Measurements from ENCODE around the gene RGS3. TPM values are rescaled to one million over a fixed set of nuclear protein-coding genes. Genes with fewer than 3 reads are reported as not detected.
A peak's percentile ranks its signal among the peaks of the same experiment; 100 is the strongest.

RGS3 gene
- total RNA-seq, 8 experiments from 2014 or later: 5.7 to 82.3 (median 50.6) TPM

GRCh38 chr9:113507256-113507655 lies 43.7 kb downstream of the RGS3 start:
- Histone ChIP-seq H3K4me1 (replicated peaks in 1 of 2) (peaks cover 18 to 25% of the 10 kb centered on the region in 2 donors), H3K4me3 (no peak overlapping the region), H3K27ac (no peak overlapping the region)
- no peak for ATAC-seq (replicated peaks in 6 of 8)
- WGBS, 10 experiments: 90 to 100% methylated on average over 2 of the region's 19 CpGs; no CpG with 5 or more reads in 8 of the 10 experiments
- in situ Hi-C loops (cut with MboI; ENCODE audit: low pct_unique_long_range_greater_than_20kb in 2 of 9, low sequenced_read_pairs in 9 of 9, unreplicated experiment in 9 of 9): no loop called here

- 8 to 100% (median 82%) methylated on average over 1 to 4 of the region's 10 CpGs; no CpG with 5 or more reads in 1 of the 10 experiments for WGBS, 10 experiments
- ATAC-seq (replicated peaks in 6 of 8): peak in 3 of 8 experiments; percentile 82 to 83 (median 83)
- H3K4me3 ChIP-seq: no peak overlapping the region
- H3K4me1 ChIP-seq (replicated peaks in 1 of 2): peaks cover 14 to 24% of the 10 kb centered on the region in 2 donors
- in situ Hi-C loops (cut with MboI; ENCODE audit: low pct_unique_long_range_greater_than_20kb in 2 of 9, low sequenced_read_pairs in 9 of 9, unreplicated experiment in 9 of 9): no loop called here
- H3K27ac ChIP-seq: no peak overlapping the region
Observed at GRCh38 chr9:113508111-113508749, 44.7 kb downstream of the RGS3 start.

DNA sequence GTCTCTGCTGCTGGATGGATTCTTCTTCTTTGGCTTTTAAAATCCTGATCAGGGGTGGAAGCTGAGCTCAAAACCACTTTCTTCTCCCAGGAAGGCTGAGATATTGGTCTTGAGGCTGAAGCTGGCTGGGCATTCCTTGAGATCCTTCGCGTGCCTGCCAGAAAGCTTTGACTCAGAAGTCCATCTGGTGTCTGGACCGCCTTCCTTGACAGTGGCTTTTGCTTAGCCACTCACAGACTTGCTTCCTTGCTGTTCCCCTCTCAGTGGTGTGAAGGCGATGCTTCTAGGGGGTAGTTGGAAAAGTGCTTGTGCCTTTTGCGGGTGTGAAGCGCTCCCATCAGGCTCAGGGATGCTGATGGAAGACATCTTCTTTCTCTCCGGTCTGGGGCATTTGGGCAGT lies 45.9 kb downstream of the RGS3 start:
- Histone ChIP-seq H3K4me3 (no peak overlapping the region), H3K27ac (no peak overlapping the region), H3K4me1 (replicated peaks in 1 of 2) (peaks cover 14 to 18% of the 10 kb centered on the region in 2 donors)
- in situ Hi-C loops (cut with MboI; ENCODE audit: low pct_unique_long_range_greater_than_20kb in 2 of 9, low sequenced_read_pairs in 9 of 9, unreplicated experiment in 9 of 9): no loop called here
- peak in 2 of 8 experiments; percentile 6 to 13 for ATAC-seq (replicated peaks in 6 of 8)
- 19 to 97% (median 92%) methylated on average over 2 to 6 of the region's 7 CpGs; no CpG with 5 or more reads in 4 of the 10 experiments for WGBS, 10 experiments

DNA sequence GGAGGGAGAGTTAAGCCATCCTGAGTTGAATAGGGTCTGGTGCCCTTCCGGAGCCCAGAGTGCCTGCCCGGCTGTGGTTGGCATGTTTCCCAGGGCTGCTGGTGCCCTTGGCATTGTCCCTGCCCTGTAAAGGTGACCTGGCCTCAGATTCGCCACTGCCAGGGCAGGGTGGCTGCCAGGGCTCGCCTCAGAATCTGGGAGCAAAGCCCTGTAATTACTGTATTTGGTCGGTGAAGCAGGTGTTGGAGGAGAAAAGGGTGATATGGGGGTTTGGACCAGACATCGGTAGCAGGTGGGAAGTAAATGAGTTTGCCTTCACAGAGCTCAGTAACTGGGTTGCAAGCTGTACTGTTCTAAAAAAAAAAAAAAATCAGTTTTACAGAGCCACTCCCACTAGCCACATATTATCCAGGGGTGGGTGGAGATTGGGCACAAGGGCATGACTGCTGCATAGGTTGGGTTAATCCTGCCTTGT lies 47.6 kb downstream of the RGS3 start:
- H3K27ac ChIP-seq: no peak overlapping the region
- ATAC-seq (replicated peaks in 6 of 8): no peak
- no peak overlapping the region for H3K4me3 ChIP-seq
- 50 to 100% (median 90%) methylated on average over 1 to 4 of the region's 6 CpGs; no CpG with 5 or more reads in 5 of the 10 experiments for WGBS, 10 experiments
- H3K4me1 ChIP-seq (replicated peaks in 1 of 2): peaks cover 12 to 15% of the 10 kb centered on the region in 2 donors
- in situ Hi-C loops (cut with MboI; ENCODE audit: low pct_unique_long_range_greater_than_20kb in 2 of 9, low sequenced_read_pairs in 9 of 9, unreplicated experiment in 9 of 9): no loop called here

DNA sequence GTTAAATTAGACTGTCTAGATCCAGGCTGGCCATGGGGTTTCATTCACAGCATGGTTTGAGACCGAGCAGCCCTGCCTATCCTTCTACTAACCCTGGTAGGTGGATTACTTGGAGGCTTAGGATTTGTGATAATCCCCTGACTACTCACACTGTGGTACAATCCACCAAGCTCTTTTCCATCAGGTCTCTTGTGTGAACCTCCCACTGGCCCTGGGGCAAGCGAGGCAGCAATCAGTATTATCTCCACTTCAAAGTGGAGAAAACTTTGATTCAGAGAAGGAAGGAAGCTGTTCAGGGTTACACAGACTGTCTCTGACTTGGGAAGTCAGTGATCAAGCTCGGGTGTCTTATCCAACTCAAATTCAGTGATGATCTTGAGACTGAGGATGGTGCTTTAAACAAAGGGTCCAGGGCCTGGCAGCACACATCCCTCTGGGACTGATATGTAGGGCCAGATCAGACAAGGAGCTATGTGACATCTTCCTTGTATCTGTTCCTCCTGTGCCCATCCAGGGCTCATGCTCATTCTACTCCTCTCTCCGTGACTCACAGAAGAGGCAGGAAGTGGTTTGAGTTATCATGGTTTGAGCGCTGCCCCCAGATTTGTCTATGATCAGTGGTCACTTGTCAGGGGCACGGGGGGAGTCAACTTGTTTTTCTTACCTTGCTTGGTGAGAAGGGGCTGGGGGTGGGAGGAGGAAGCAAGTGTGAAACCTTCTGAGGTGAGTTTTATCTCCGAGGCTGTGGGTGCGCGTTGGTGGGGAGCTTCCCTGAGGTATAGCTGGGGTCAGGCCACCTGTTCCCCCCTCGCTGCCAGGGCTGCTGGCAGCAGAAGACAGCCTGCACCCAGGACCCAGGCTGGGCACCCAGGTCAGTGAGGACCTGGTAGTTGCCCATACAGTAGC lies 48.6 kb downstream of the RGS3 start:
- Histone ChIP-seq H3K27ac (no peak overlapping the region), H3K4me3 (no peak overlapping the region), H3K4me1 (replicated peaks in 1 of 2) (peaks cover 2 to 11% of the 10 kb centered on the region in 2 donors)
- ATAC-seq (replicated peaks in 6 of 8): no peak
- WGBS, 10 experiments: 40 to 100% (median 83%) methylated on average over 1 to 6 of the region's 10 CpGs; no CpG with 5 or more reads in 3 of the 10 experiments
- in situ Hi-C loops (cut with MboI; ENCODE audit: low pct_unique_long_range_greater_than_20kb in 2 of 9, low sequenced_read_pairs in 9 of 9, unreplicated experiment in 9 of 9): no loop called here

- 73 to 100% (median 83%) methylated on average over 1 to 5 of the region's 8 CpGs; no CpG with 5 or more reads in 6 of the 10 experiments for WGBS, 10 experiments
- no peak overlapping the region for H3K4me3 ChIP-seq
- H3K4me1 ChIP-seq (replicated peaks in 1 of 2): peaks cover 2 to 11% of the 10 kb centered on the region in 2 donors
- ATAC-seq (replicated peaks in 6 of 8): no peak
- in situ Hi-C loops (cut with MboI; ENCODE audit: low pct_unique_long_range_greater_than_20kb in 2 of 9, low sequenced_read_pairs in 9 of 9, unreplicated experiment in 9 of 9): no loop called here
- no peak overlapping the region for H3K27ac ChIP-seq
Observed at GRCh38 chr9:113513111-113513510, 49.6 kb downstream of the RGS3 start.

GRCh38 chr9:113513536-113513935 lies 50.0 kb downstream of the RGS3 start:
- 89 to 100% (median 100%) methylated on average over 1 to 2 of the region's 2 CpGs; no CpG with 5 or more reads in 6 of the 10 experiments for WGBS, 10 experiments
- Histone ChIP-seq H3K27ac (no peak overlapping the region), H3K4me3 (no peak overlapping the region), H3K4me1 (replicated peaks in 1 of 2) (peaks cover 2 to 11% of the 10 kb centered on the region in 2 donors)
- no peak for ATAC-seq (replicated peaks in 6 of 8)
- in situ Hi-C loops (cut with MboI; ENCODE audit: low pct_unique_long_range_greater_than_20kb in 2 of 9, low sequenced_read_pairs in 9 of 9, unreplicated experiment in 9 of 9): no loop called here

- in situ Hi-C loops (cut with MboI; ENCODE audit: low pct_unique_long_range_greater_than_20kb in 2 of 9, low sequenced_read_pairs in 9 of 9, unreplicated experiment in 9 of 9): no loop called here
- no peak for ATAC-seq (replicated peaks in 6 of 8)
- no peak overlapping the region for H3K4me3 ChIP-seq
- no peak overlapping the region for H3K27ac ChIP-seq
- peaks cover 2 to 11% of the 10 kb centered on the region in 2 donors for H3K4me1 ChIP-seq (replicated peaks in 1 of 2)
- 84 to 100% (median 96%) methylated on average over 1 to 10 of the region's 12 CpGs; no CpG with 5 or more reads in 3 of the 10 experiments for WGBS, 10 experiments
Observed at GRCh38 chr9:113514061-113514460, 50.5 kb downstream of the RGS3 start.

- peaks cover 2 to 11% of the 10 kb centered on the region in 2 donors for H3K4me1 ChIP-seq (replicated peaks in 1 of 2)
- no peak overlapping the region for H3K4me3 ChIP-seq
- in situ Hi-C loops (cut with MboI; ENCODE audit: low pct_unique_long_range_greater_than_20kb in 2 of 9, low sequenced_read_pairs in 9 of 9, unreplicated experiment in 9 of 9): no loop called here
- ATAC-seq (replicated peaks in 6 of 8): no peak
- 83 to 100% (median 100%) methylated on average over 1 to 5 of the region's 6 CpGs; no CpG with 5 or more reads in 2 of the 10 experiments for whole genome bisulfite sequencing, 10 experiments
- no peak overlapping the region for H3K27ac ChIP-seq
Observed at GRCh38 chr9:113514748-113515147, 51.2 kb downstream of the RGS3 start.

GRCh38 chr9:113515862-113516261 lies 52.3 kb downstream of the RGS3 start:
- no peak overlapping the region for H3K4me3 ChIP-seq
- 33 to 90% (median 72%) methylated on average over 1 to 4 of the region's 4 CpGs; no CpG with 5 or more reads in 1 of the 10 experiments for WGBS, 10 experiments
- peak overlapping the region in 1 of 2 donors; percentile 24 for H3K27ac ChIP-seq
- H3K4me1 ChIP-seq (replicated peaks in 1 of 2): peaks cover 2 to 15% of the 10 kb centered on the region in 2 donors
- ATAC-seq (replicated peaks in 6 of 8): peak in 3 of 8 experiments; percentile 9 to 29 (median 27)
- in situ Hi-C loops (cut with MboI; ENCODE audit: low pct_unique_long_range_greater_than_20kb in 2 of 9, low sequenced_read_pairs in 9 of 9, unreplicated experiment in 9 of 9): no loop called here

DNA sequence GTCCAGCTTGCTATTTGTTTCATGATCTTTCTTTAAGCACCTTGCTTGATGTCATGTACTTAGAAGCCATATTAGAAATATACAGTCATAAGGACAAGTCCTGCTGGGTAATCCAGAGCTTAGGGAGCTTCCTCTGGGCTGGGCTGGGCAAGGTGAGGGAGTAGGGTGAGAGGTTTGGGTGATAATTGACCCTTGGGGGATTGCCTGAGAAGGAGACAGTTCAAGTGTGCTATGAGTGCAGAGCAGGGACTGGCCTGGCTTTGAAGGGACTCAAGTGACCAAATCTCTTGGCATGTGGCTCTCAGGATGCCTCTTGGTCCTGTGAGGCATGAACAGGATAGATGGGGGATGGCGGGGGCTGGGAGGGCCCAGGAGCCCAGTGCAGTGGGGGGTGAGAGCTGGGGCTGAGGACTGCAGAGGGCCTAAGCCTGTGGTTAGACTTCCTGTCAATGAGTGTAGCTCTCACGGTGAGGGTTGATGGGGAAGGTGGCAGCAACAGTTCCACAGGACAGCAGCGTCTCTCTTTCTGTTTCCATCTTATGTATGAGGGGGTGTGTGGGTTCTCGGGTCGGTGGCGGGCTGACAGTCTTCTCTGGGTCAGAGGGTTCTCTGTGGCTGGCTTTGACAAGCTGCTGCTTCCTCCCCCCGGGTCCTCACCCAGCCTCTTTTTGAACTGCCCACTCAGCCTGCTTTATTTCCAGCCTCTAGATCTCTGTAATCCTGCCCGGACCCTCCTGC lies 53.5 kb downstream of the RGS3 start:
- Histone ChIP-seq H3K4me1 (replicated peaks in 1 of 2) (peaks cover 2 to 15% of the 10 kb centered on the region in 2 donors), H3K27ac (no peak overlapping the region), H3K4me3 (no peak overlapping the region)
- 80 to 100% (median 84%) methylated on average over 1 to 6 of the region's 8 CpGs; no CpG with 5 or more reads in 6 of the 10 experiments for WGBS, 10 experiments
- peak in 2 of 8 experiments; percentile 21 for ATAC-seq (replicated peaks in 6 of 8)
- in situ Hi-C loops (cut with MboI; ENCODE audit: low pct_unique_long_range_greater_than_20kb in 2 of 9, low sequenced_read_pairs in 9 of 9, unreplicated experiment in 9 of 9): no loop called here

DNA sequence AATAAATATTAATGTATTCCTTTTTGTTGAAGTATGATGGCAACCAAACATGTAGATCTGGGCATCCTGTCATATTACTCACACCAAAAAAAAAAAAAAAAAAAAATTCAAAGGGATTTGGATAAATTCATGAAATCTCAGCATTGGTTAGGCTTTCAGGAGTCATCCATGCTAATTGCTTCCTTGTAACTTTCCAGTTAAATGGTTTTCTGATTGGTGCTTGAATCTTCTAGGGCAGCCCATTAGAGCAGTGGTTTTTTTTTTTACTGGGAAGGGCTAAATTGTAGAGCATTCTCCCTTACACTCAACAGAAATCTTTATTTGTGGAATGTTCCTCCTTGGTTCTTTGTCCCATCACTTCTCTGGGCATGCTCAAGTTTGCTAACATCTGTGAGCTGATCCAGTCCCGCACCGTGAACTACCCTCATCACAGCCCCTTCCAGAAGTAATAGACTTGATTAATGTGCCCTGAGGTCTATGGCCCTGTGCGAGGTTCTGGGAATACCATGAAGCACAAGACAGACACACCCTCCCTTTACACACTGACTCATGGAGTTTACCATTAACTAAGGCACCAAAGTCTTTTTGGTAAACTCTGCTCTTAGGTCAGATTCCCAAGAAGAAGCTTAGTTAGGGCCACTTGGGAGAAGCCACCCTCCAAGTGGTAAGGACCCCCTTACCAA lies 56.0 kb downstream of the RGS3 start:
- no peak overlapping the region for H3K4me3 ChIP-seq
- H3K4me1 ChIP-seq (replicated peaks in 1 of 2): peaks cover 10 to 18% of the 10 kb centered on the region in 2 donors
- in situ Hi-C loops (cut with MboI; ENCODE audit: low pct_unique_long_range_greater_than_20kb in 2 of 9, low sequenced_read_pairs in 9 of 9, unreplicated experiment in 9 of 9): no loop called here
- peak in 4 of 8 experiments; percentile 29 to 68 (median 48) for ATAC-seq (replicated peaks in 6 of 8)
- 0 to 100% (median 36%) methylated on average over 1 to 2 of the region's 3 CpGs; no CpG with 5 or more reads in 4 of the 10 experiments for WGBS, 10 experiments
- no peak overlapping the region for H3K27ac ChIP-seq
